ENCODE measurements around the gene ESRP2.

The ESRP2 gene

DNA sequence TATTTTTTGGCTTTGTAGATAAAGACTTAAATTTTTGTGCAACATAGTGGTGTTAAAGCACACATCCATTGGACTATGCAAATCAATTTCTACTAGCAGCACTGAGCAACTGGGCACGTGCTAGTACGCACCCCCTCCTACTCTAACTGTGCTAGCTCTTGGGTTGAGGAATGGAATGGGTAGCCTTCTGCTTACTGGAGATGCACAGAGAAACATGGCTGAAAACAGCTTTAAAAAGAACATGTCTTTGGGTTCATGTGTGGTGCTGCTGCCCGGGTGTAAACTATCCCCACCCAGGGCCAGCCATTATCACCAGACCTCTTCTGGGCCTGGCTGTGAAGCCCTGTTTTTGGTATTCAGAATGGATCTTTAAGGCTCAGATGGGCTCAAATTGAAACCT, 7.3 kb downstream of the ESRP2 start (continued):
- TF ChIP-seq, protein P1, sequence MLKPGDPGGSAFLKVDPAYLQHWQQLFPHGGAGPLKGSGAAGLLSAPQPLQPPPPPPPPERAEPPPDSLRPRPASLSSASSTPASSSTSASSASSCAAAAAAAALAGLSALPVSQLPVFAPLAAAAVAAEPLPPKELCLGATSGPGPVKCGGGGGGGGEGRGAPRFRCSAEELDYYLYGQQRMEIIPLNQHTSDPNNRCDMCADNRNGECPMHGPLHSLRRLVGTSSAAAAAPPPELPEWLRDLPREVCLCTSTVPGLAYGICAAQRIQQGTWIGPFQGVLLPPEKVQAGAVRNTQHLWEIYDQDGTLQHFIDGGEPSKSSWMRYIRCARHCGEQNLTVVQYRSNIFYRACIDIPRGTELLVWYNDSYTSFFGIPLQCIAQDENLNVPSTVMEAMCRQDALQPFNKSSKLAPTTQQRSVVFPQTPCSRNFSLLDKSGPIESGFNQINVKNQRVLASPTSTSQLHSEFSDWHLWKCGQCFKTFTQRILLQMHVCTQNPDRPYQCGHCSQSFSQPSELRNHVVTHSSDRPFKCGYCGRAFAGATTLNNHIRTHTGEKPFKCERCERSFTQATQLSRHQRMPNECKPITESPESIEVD (tag by site-specific recombination; IDR thresholded peaks at IDR 0.05), result no peak
- TF ChIP-seq ZNF777 (tag by site-specific recombination; IDR thresholded peaks at IDR 0.05; ENCODE audit: borderline replicate concordance) (no peak), ZFHX2 (tag by site-specific recombination; conservative IDR thresholded peaks at IDR 0.05) (no peak), WT1 (tag by site-specific recombination; IDR thresholded peaks at IDR 0.05) (no peak), OVOL3 (tag by site-specific recombination; IDR thresholded peaks at IDR 0.05) (no peak)
- TF ChIP-seq, protein P2, sequence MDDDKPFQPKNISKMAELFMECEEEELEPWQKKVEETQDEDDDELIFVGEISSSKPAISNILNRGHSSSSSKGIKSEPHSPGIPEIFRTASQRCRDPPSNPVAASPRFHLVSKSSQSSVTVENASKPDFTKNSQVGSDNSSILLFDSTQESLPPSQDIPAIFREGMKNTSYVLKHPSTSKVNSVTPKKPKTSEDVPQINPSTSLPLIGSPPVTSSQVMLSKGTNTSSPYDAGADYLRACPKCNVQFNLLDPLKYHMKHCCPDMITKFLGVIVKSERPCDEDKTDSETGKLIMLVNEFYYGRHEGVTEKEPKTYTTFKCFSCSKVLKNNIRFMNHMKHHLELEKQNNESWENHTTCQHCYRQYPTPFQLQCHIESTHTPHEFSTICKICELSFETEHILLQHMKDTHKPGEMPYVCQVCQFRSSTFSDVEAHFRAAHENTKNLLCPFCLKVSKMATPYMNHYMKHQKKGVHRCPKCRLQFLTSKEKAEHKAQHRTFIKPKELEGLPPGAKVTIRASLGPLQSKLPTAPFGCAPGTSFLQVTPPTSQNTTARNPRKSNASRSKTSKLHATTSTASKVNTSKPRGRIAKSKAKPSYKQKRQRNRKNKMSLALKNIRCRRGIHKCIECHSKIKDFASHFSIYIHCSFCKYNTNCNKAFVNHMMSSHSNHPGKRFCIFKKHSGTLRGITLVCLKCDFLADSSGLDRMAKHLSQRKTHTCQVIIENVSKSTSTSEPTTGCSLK (tag by site-specific recombination; IDR thresholded peaks at IDR 0.05), result no peak

DNA sequence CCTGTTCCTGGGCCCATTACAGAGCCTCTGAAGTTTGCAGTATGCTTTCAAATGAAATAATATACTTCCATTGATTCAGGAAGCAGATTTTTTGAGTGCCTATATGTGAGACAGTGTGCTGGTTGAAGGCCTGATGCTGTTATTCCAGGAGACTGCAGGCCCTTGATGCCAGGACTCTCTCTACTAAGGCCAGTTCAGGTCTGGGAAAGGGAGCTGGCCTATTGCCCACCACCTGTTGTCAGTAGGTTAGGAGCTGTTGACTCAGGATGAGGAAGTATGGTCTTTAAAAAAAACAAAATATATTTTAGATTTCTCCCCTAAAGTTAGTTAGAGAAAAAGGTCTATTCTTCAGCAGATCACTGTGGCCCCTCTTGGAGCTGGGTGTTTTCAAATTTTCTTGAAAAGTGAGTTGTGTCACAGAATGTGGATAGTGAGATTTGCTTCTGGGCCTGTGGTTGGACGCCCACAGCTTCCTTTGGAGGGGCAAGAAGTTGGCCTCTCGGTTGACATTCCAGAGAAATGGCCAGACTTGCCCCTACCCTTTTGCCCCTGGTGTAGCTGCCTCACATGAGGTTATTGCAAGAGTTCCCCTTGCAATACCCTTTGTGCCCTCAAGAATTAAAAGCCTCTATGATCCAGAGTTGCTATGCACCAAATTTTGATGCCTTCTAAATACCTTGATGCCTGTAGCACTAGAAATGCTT, 7.9 kb downstream of the ESRP2 start:
- Histone ChIP-seq H3K4me3 (ENCODE audit: low read depth, low read length) (no peak overlapping the region), H3K9me3 (ENCODE audit: control insufficient read depth, insufficient read depth, low read depth, low read length) (no peaks in the 10 kb centered on the region), H3K27ac (ENCODE audit: extremely low read depth, low read depth, low read length) (no peak overlapping the region), H3K4me1 (ENCODE audit: control insufficient read depth, insufficient read depth, low read length) (no peaks in the 10 kb centered on the region), H3K36me3 (ENCODE audit: control insufficient read depth in 2 of 2, insufficient read depth in 1 of 2, low read length in 2 of 2) (peaks cover 0 to 56% of the 10 kb centered on the region in 2 experiments; a peak in 1 of 3 replicates)
- CTCF ChIA-PET, result interaction anchor here (0.6 to 1.5 kb wide), 10 partner anchors 9 to 800 kb away, joined by 3 to 7 read pairs (median 4); no protein-coding TSS in a partner anchor
- peak; percentile 42; the same call in 1 of the 2 replicates for TF ChIP-seq SCRT1 (tag by site-specific recombination; IDR thresholded peaks at IDR 0.05; ENCODE audit: borderline replicate concordance)
- TF ChIP-seq ZNF660 (tag by site-specific recombination; IDR thresholded peaks at IDR 0.05), result no peak
- peak; percentile 80 for TF ChIP-seq SCRT2 (tag by site-specific recombination; IDR thresholded peaks at IDR 0.05)
- TF ChIP-seq ZBTB20 (tag by site-specific recombination; IDR thresholded peaks at IDR 0.05), result peak; percentile 31; the same call in 1 of the 2 replicates
- POLR2A ChIA-PET, result no interaction called here

DNA sequence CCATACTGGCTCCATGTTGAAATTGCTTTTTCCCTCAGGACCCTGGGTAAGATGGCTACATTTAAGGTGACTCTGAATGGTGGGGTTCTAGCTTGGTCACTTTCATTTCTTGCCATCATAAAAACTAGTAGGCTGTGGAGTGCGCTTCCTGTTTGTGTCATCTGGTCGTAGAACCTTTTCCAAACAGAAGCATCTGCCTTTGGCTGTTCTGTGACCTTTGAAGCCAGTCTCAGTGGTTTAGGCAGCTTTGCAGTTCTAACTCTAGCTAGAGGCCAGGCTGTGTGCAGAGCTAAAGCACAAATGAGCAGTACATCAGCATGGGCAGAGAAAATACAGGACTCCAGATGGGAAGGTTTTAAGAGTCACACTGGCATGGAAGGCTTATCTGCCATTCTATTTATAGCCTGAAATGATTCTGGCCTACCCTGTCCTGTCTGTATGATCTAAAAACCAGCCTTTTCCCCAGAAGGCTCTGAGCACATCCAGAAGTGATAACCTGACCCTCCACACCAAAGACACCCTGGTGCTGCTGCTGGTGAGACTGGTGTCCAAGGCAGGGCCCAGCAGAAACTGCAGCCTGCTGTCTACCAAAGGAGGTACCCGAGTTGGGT, 8.6 kb downstream of the ESRP2 start:
- H3K27ac ChIP-seq (ENCODE audit: extremely low read depth, low read depth, low read length), result no peak overlapping the region
- H3K4me3 ChIP-seq (ENCODE audit: low read depth, low read length), result no peak overlapping the region
- peaks cover 0 to 52% of the 10 kb centered on the region in 2 experiments; a peak in 1 of 3 replicates for H3K36me3 ChIP-seq (ENCODE audit: control insufficient read depth in 2 of 2, insufficient read depth in 1 of 2, low read length in 2 of 2)
- CTCF ChIA-PET, result interaction anchor here (0.9 to 1.6 kb wide), 4 partner anchors 10 to 134 kb away, joined by 4 to 7 read pairs (median 4); no protein-coding TSS in a partner anchor
- TF ChIP-seq KLF1 (tag by site-specific recombination; IDR thresholded peaks at IDR 0.05), result no peak
- TF ChIP-seq YY1 (tag by site-specific recombination; IDR thresholded peaks at IDR 0.05), result no peak
- TF ChIP-seq, protein P3, sequence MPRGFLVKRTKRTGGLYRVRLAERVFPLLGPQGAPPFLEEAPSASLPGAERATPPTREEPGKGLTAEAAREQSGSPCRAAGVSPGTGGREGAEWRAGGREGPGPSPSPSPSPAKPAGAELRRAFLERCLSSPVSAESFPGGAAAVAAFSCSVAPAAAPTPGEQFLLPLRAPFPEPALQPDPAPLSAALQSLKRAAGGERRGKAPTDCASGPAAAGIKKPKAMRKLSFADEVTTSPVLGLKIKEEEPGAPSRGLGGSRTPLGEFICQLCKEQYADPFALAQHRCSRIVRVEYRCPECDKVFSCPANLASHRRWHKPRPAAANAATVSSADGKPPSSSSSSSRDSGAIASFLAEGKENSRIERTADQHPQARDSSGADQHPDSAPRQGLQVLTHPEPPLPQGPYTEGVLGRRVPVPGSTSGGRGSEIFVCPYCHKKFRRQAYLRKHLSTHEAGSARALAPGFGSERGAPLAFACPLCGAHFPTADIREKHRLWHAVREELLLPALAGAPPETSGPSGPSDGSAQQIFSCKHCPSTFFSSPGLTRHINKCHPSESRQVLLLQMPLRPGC (tag by site-specific recombination; IDR thresholded peaks at IDR 0.05), result no peak
- TF ChIP-seq ZNF792 (tag by site-specific recombination; IDR thresholded peaks at IDR 0.05), result no peak
- TF ChIP-seq, protein P4, sequence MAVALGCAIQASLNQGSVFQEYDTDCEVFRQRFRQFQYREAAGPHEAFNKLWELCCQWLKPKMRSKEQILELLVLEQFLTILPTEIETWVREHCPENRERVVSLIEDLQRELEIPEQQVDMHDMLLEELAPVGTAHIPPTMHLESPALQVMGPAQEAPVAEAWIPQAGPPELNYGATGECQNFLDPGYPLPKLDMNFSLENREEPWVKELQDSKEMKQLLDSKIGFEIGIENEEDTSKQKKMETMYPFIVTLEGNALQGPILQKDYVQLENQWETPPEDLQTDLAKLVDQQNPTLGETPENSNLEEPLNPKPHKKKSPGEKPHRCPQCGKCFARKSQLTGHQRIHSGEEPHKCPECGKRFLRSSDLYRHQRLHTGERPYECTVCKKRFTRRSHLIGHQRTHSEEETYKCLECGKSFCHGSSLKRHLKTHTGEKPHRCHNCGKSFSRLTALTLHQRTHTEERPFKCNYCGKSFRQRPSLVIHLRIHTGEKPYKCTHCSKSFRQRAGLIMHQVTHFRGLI (tag by site-specific recombination; IDR thresholded peaks at IDR 0.05), result no peak
- TF ChIP-seq, protein P5, sequence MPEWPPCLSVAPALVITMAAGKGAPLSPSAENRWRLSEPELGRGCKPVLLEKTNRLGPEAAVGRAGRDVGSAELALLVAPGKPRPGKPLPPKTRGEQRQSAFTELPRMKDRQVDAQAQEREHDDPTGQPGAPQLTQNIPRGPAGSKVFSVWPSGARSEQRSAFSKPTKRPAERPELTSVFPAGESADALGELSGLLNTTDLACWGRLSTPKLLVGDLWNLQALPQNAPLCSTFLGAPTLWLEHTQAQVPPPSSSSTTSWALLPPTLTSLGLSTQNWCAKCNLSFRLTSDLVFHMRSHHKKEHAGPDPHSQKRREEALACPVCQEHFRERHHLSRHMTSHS (tag by site-specific recombination; IDR thresholded peaks at IDR 0.05), result no peak
- no peak for TF ChIP-seq KLF10 (tag by site-specific recombination; IDR thresholded peaks at IDR 0.05)
- no peak for TF ChIP-seq ZEB2 (tag by site-specific recombination; IDR thresholded peaks at IDR 0.05)
- no peaks in the 10 kb centered on the region for H3K4me1 ChIP-seq (ENCODE audit: control insufficient read depth, insufficient read depth, low read length)
- no peaks in the 10 kb centered on the region for H3K9me3 ChIP-seq (ENCODE audit: control insufficient read depth, insufficient read depth, low read depth, low read length)
- POLR2A ChIA-PET, result interaction anchor here (0.7 kb wide), 1 partner anchor 261 kb away, joined by 3 read pairs; no protein-coding TSS in a partner anchor

Data from HEK293 (cell line).